Tibial nerve (tissue), 4 donors: Measurements from ENCODE around the gene SCIMP. TPM values are rescaled to one million over a fixed set of nuclear protein-coding genes. Genes with fewer than 3 reads are reported as not detected.
"Not testable (repeated sequence)": the region's sequence is repeated elsewhere in the genome, so short reads cannot be mapped to it uniquely, and the experiment has no call there.

Experiments
- DNase-seq, 2 donors: peaks; one replicate each; pipeline ENCODE4 v3.0.0-alpha.2; 2019; ENCODE audit warnings: low spot score in 2 of 2
- H3K27ac ChIP-seq, 4 donors: fragments of 200-600 bp; sonication (generic) in 3 of 4; one replicate each; pipeline ENCODE4 v1.5.1; 2017 to 2019; ENCODE audit warnings: mild to moderate bottlenecking in 1 of 4
- H3K27me3 ChIP-seq, 2 donors: fragments of 200-600 bp; sonication (generic) in 1 of 2; one replicate each; pipeline versions ENCODE4 v1.5.1 to v1.6.0; 2017 to 2019
- H3K36me3 ChIP-seq, 3 donors: fragments of 200-600 bp; sonication (generic); one replicate each; pipeline ENCODE4 v1.5.1; 2018 to 2019
- H3K4me1 ChIP-seq, 4 donors: fragments of 200-600 bp; sonication (generic) in 3 of 4; one replicate each; pipeline ENCODE4 v1.5.1; 2017 to 2019
- H3K4me3 ChIP-seq, 4 donors: fragments of 200-600 bp; sonication (generic) in 3 of 4; one replicate each; pipeline ENCODE4 v1.5.1; 2017 to 2019; ENCODE audit warnings: mild to moderate bottlenecking in 1 of 4, moderate library complexity in 1 of 4
- H3K9me3 ChIP-seq, 4 donors: fragments of 200-600 bp; sonication (generic) in 3 of 4; one replicate each; pipeline ENCODE4 v1.5.1; 2017 to 2019
- CTCF ChIP-seq, 5 experiments: fragments of 200-600 bp in 3 of 5; fragments of 450-650 bp in 2 of 5; sonication (generic) in 3 of 5; IDR thresholded peaks; one replicate each; pipeline ENCODE4 v1.5.1; 2016 to 2019; ENCODE audit warnings: antibody characterized with exemption in 5 of 5, mild to moderate bottlenecking in 3 of 5, moderate library complexity in 2 of 5
- EP300 ChIP-seq, 2 donors: sonication (generic); formaldehyde crosslinking; IDR thresholded peaks; one replicate each; pipeline ENCODE4 v1.6.1; 2017; ENCODE audit warnings: antibody characterized with exemption in 2 of 2, mild to moderate bottlenecking in 1 of 2
- POLR2A ChIP-seq, 2 donors: fragments of 450-650 bp; IDR thresholded peaks; one replicate each; pipeline ENCODE4 v1.6.1; 2017; ENCODE audit warnings: antibody characterized with exemption in 2 of 2, mild to moderate bottlenecking in 2 of 2, moderate library complexity in 2 of 2
- WGBS, 2 donors: methylation state at CpG; one replicate each; pipeline ENCODE4 v1.1.5; 2018; 5-methylcytosine and 5-hydroxymethylcytosine counted together
- total RNA-seq, 4 donors: library from RNA; depleted of rRNA; stranded (reverse); fragments of >200 nt; gene quantifications; one replicate each; pipeline ENCODE4 v1.1.0, GENCODE V29; 2016

SCIMP gene
- total RNA-seq, 4 donors from 2014 or later: 0.84 to 3.0 (median 1.5) TPM

- no peak for DNase-seq
- Histone ChIP-seq H3K9me3 (peaks cover 15 to 100% (median 56%) of the 10 kb centered on the region in 4 donors), H3K36me3 (peaks cover 0 to 80% (median 6%) of the 10 kb centered on the region in 3 donors)
These were observed 51.3 kb downstream of the SCIMP start for GRCh38 chr17:5183410-5183793.

GRCh38 chr17:5182597-5183409, 51.9 kb downstream of the SCIMP start:
- DNase-seq: no peak
- no peak overlapping the region for H3K4me3 ChIP-seq
- H3K27me3 ChIP-seq: no peaks in the 10 kb centered on the region
- peaks cover 0 to 80% (median 6%) of the 10 kb centered on the region in 3 donors for H3K36me3 ChIP-seq
- H3K4me1 ChIP-seq: no peaks in the 10 kb centered on the region
- H3K9me3 ChIP-seq: peaks cover 15 to 100% (median 56%) of the 10 kb centered on the region in 4 donors
- no peak overlapping the region for H3K27ac ChIP-seq
- WGBS, 2 donors: 97 to 98% methylated on average over 6 of the region's 6 CpGs
- TF ChIP-seq EP300 (IDR thresholded peaks at IDR 0.05) (no peak), POLR2A (IDR thresholded peaks at IDR 0.05) (no peak), CTCF (IDR thresholded peaks at IDR 0.05) (no peak)

More at GRCh38 chr17:5183410-5183793, 51.3 kb downstream of the SCIMP start:
- no peak overlapping the region for H3K27ac ChIP-seq
- TF ChIP-seq POLR2A (IDR thresholded peaks at IDR 0.05) (no peak), EP300 (IDR thresholded peaks at IDR 0.05) (no peak), CTCF (IDR thresholded peaks at IDR 0.05) (no peak)
- no peaks in the 10 kb centered on the region for H3K27me3 ChIP-seq
- no peak overlapping the region for H3K4me3 ChIP-seq
- no peaks in the 10 kb centered on the region for H3K4me1 ChIP-seq

- no peak overlapping the region for H3K27ac ChIP-seq
- H3K36me3 ChIP-seq: peaks cover 0 to 80% (median under 1%) of the 10 kb centered on the region in 3 donors
- TF ChIP-seq EP300 (IDR thresholded peaks at IDR 0.05) (no peak), POLR2A (IDR thresholded peaks at IDR 0.05) (no peak), CTCF (IDR thresholded peaks at IDR 0.05) (no peak)
- no peak for DNase-seq
- WGBS, 2 donors: 96 to 97% methylated on average over 10 of the region's 10 CpGs
- peaks cover 15 to 100% (median 59%) of the 10 kb centered on the region in 4 donors for H3K9me3 ChIP-seq
- H3K4me1 ChIP-seq: no peaks in the 10 kb centered on the region
- H3K27me3 ChIP-seq: no peaks in the 10 kb centered on the region
- H3K4me3 ChIP-seq: no peak overlapping the region
These were observed 53.0 kb downstream of the SCIMP start for GRCh38 chr17:5181509-5182305.

GRCh38 chr17:5179003-5179402, 55.7 kb downstream of the SCIMP start:
- H3K9me3 ChIP-seq: peaks cover 15 to 98% (median 49%) of the 10 kb centered on the region in 4 donors
- no peak overlapping the region for H3K4me3 ChIP-seq
- H3K4me1 ChIP-seq: no peaks in the 10 kb centered on the region
- peaks cover 0 to 73% (median 0%) of the 10 kb centered on the region in 3 donors for H3K36me3 ChIP-seq
- no peak for DNase-seq
- H3K27ac ChIP-seq: no peak overlapping the region
- no peaks in the 10 kb centered on the region for H3K27me3 ChIP-seq
- TF ChIP-seq CTCF (IDR thresholded peaks at IDR 0.05): no peak
- no peak for TF ChIP-seq EP300 (IDR thresholded peaks at IDR 0.05)
- TF ChIP-seq POLR2A (IDR thresholded peaks at IDR 0.05): no peak
- WGBS, 2 donors: 96 to 97% methylated on average over 12 of the region's 12 CpGs

GRCh38 chr17:5175027-5175426, 59.6 kb downstream of the SCIMP start:
- peaks cover 0 to 61% (median 0%) of the 10 kb centered on the region in 3 donors for H3K36me3 ChIP-seq
- H3K4me3 ChIP-seq, H3K27me3 ChIP-seq, H3K4me1 ChIP-seq, H3K27ac ChIP-seq, DNase-seq: not testable (repeated sequence)
- WGBS, 2 donors: 90 to 96% methylated on average over 7 of the region's 7 CpGs
- H3K9me3 ChIP-seq: peaks cover 0 to 94% (median 23%) of the 10 kb centered on the region in 4 donors

- DNase-seq: peak in 1 of 2 donors; percentile 10
- H3K4me3 ChIP-seq, H3K27ac ChIP-seq, H3K9me3 ChIP-seq, H3K4me1 ChIP-seq, H3K27me3 ChIP-seq, H3K36me3 ChIP-seq: not testable (repeated sequence)
- 44 to 68% methylated on average over 7 of the region's 7 CpGs for WGBS, 2 donors
These were observed 68.7 kb downstream of the SCIMP start for GRCh38 chr17:5165791-5166564.
